Measurements from ENCODE around the gene SEPSECS. TPM values are rescaled to one million over a fixed set of nuclear protein-coding genes. Genes with fewer than 3 reads are reported as not detected.

Gene SEPSECS
- total RNA-seq, 1 donor from 2014 or later, result 14.8 TPM

DNA sequence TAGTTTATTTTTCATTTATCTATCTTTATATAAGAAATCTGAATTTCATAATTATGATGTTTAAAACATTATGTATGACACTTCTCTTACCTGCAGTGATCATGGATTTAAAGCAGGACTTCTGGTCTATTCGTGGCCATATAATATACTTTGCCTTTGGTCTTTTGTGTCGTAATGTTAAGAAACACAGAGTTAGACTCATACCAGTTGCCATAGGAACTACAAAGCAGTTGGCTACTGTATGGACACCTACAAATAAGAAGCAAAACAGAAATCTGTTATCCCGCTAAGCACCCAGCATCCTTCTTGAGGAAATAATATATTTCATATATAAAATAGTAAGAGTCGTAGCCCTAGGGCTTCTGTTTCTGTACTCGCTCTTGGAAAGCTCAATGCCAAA is 4.3 kb downstream of the SEPSECS start:
- no peak for DNase-seq

DNA sequence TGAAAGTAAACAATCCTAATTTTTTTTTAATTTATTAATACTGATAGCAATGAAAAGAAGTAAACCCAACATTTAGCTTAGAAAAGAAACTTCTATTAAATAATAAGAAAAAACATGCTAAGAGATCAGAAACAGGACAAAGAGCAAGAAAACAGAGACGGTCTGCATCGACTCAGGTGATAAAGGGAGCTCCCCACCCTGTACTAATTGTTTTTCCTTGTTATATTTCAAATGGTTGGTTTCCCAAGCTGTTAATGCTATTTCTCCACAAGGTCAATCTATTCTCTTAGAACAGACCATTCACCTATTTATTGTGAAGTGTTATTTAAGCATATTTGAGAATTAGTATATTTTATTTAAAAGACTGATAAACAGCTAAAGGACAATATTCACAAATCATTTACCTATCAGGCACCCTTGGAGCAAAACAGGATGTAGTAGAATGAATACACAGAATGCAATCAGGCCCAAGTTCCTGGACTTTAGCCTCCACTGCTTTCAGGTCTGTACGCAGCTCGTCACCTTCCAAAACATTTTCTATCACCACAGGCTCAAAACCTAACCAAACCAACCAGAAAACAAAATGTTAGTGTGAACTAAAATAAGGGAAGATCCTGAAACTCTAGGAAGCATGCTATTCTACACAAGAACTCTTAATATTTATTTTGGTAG is 5.5 kb downstream of the SEPSECS start:
- no peak for DNase-seq

DNA sequence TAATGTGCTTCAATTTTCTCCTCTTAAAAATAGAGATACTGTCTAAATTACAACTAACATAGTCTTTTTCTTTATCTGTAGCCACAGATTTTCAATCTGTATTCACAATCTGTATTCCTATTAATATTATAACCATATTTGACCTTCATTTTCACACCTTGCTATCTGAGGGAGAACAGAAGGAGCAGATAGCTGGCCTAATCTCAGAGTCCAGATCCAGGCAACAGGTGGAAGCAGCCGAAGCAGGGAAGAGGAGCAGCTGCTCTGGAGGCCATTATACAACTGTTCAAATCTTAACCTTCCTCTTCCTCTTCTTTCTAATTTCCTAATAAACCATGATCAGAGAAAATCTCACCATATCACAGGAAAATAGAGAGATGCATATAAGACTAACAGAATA is 14.2 kb downstream of the SEPSECS start:
- no peak for DNase-seq

- no peak for DNase-seq
These were observed 15.3 kb downstream of the SEPSECS start for GRCh38 chr4:25144870-25145481.

DNA sequence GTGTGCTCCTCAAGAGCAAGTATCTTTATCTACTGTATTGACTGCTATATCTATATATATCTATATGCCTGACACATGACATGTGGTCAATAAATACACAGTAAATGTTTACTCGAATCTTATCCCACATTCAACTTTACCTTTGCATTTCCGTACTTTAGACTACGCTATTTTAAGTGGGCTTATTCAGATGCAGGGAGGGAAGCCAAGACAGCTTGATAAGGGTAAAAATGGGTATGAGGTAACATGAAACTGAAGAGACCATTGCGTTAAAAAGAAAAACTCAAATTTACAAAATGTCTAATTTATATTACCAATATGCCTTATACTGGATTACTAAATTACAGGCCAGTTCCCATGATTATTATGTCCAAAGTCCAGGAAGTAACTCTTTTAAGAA is 17.8 kb downstream of the SEPSECS start:
- no peak for DNase-seq

DNA sequence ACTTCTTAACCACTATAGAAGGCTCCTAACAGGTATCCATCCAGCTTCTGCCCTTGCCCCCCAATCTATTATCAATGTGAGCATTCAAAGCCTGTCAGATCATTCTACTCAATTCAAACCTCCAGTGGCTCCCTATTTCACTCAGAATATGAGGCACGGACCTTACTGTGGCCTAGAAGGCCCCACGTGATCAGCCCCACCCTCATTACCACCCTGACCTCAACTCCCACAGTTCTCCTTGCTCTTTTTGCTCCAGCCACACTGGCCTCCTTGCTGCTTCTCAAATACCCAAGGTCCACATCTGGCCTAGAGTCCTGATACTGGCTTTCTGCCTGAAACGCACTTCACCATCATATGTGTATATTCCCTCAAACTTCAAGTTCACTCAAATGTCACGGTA is 18.7 kb downstream of the SEPSECS start:
- DNase-seq, result no peak

GRCh38 chr4:25133132-25133531 is 27.1 kb downstream of the SEPSECS start:
- DNase-seq, result no peak

- DNase-seq, result no peak
These were observed 28.3 kb downstream of the SEPSECS start for GRCh38 chr4:25131926-25132325.

DNA sequence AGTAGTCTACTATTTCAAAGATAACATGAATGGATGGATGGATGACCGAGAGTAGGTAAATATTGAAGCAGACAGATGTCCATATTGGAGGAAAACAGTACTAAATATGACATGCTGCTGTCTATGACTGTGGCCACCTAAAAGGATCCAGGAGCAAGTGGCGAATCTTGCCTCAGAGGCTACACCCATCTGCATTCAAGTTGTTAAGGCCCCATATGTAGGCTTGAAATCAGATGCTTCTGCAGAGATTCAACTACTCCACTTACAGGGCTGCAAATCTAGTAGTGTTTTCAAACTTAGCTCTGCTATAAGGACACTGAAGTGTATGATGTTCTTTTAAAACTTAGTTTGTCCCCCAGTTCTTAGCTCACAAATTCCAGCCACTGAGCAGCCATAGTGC is 28.9 kb downstream of the SEPSECS start:
- DNase-seq, result no peak

GRCh38 chr4:25129917-25130316 is 30.3 kb downstream of the SEPSECS start:
- no peak for DNase-seq

DNA sequence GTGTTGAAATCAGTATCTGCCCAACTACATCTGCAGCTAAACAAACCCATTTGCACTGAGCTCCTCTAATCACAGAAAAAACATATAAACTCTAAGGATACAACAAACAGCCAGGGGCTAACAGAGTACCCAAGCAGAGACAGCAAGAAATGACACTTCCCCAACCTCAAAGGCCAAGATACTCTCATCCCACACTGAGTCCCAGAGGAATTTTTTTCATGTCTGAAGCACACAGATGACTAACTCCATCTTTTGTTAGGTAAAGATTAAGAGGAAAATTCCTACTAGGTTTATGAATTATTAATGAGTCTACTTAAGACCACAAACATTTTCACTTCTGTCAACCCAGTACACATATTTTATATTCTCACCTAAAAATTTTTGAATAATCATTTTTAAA is 31.6 kb downstream of the SEPSECS start:
- DNase-seq, result no peak

- no peak for DNase-seq
These were observed 37.0 kb downstream of the SEPSECS start for GRCh38 chr4:25123236-25123635.

GRCh38 chr4:25120146-25120940 is 39.9 kb downstream of the SEPSECS start:
- DNase-seq, result no peak

- DNase-seq, result no peak
These were observed 42.4 kb downstream of the SEPSECS start for GRCh38 chr4:25117716-25118472.

DNA sequence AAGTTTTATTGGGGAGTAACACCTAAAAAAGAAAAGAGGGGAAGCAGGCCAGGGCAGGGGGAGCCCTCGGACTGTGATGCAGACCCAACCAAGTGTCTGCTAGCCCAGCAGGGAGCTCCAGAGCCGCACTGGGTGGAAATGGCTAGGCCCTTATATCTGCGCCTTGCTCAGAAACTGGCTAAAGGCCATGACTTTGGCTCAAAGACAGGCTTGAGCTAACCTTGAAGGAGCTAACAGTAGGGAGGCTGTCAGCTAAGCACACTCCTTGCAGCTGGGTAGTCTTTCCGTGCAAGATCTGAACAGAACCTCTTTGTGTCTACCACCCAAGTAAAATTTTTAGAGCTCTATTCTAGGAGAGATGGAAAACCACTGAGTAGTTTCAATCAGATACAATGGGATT is 43.0 kb downstream of the SEPSECS start:
- no peak for DNase-seq

DNA sequence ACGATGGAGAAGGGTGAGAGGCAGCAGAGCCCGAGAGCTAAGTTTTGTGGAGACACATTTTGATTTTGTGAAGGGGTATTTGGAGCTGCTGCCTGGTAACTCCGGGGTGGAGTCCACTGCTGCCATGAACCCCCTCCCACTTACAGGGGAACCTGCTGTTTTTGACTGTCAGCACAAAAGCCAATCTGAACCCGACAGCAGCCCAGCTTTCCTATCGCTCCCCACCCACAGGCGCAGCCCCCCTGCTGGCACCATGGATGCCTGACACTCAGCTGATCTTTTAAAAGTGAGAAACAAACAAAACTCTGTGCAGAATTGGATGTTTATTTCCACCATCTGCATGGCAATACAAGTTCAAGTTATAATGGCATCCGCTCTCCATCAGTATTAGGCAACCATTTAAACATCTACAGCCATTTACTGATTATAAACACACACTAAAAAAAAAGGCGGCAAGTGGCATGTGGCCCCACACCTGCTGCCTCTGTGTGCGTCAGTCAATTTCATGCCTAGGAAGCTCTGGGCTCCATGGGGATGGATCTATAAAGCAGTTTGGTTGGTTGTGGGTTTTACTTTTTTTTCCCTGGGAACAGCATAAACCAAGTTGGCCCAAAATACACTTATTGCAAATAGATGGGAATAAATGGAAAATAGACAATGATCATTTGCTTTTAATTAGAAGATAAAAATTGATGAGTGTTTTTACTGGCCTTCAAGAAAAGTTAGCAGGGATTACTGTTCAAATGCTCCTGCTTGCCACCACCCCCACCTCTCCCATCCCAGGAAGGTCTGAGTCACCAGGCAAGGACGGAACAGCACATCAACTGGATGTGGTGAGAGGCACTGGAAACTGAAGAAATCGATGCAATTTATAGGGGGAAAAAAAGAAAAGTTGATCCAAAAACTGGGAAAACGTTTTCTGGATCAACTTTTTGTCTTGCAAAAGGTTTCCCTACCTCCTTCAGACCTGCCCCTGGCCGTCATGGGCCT is 46.0 kb downstream of the SEPSECS start:
- no peak for DNase-seq

DNA sequence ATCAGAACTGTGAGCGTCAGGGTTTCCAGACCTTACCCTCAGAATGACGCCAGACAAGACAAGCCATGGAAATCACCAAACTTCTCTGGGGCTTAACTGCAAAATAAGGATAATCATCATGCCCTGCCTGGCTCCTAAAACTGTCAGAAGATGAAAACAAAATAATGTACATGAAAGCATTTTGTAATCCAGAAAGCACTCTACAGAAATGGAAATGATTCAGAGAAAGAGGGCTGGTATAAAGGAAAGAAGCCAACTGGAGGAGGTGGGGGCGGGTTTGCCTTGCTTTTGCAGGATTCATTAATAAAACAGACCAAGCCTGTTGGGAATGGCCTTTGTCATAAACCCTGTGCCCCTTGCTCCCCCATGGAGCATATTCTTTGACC is 47.3 kb downstream of the SEPSECS start:
- DNase-seq, result no peak

GRCh38 chr4:25112366-25112994 is 47.8 kb downstream of the SEPSECS start:
- DNase-seq, result peak; percentile 15

- DNase-seq, result no peak
These were observed 48.5 kb downstream of the SEPSECS start for GRCh38 chr4:25111648-25112196.

DNA sequence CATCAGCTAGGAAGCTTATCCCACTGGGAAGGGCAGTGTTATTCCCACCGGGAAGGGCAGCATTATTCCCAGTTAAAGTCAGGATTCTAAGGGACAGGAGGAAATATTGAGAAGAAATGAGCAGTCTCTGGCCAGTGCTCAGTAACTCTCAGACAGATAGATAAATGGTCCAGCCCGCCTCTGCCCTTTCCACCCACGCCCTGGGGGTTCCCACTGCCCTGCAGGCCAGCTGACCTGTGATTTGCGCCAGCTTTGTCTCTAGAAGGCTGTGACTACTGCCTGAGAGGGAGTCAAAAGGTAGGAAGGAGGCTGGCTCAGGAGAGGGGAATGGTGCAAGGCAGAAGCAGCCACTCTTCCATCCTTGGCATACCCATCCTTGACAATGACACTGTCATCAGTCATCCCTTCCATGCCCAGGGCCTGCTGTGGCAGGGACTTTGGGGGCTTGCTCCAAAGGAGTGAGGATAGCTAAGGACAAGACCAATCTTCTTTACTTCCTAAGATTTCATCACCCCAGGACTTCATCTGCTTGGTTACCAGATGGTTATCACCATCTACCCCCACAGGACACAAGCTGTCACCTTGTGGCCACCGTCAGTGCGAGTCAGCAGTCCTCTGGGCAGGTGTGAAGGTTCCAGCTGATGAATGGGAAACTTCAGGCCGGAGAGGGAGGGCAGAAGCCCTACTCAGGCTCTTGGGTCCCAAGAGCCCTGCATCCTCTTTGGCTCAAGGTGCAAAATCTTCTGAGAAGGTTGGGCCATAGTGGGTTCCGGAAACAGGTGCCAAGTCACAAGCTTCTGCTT is 49.5 kb downstream of the SEPSECS start:
- no peak for DNase-seq

Measured in occipital lobe (tissue), 2 donors.